OCI-LY1 (cell line): ENCODE data around the gene LDLRAD4.

Experiments used
- H2AFZ ChIP-seq: fragments of 200-600 bp; sonication (generic), shearing (Covaris generic); 2 replicates; pipeline ENCODE4 v1.6.0; 2014; ENCODE audit warnings: antibody characterized with exemption, mild to moderate bottlenecking, low read length
- H3F3A ChIP-seq: fragments of 200-600 bp; sonication (generic), shearing (Covaris generic); 2 replicates; pipeline ENCODE4 v1.6.0; 2014; ENCODE audit warnings: mild to moderate bottlenecking, antibody characterized with exemption, low read length, moderate library complexity; ENCODE audit not compliant: insufficient read depth
- H3K27ac ChIP-seq: fragments of 200-600 bp; sonication (generic); 2 replicates; pipeline ENCODE4 v1.5.1; 2014; ENCODE audit warnings: low read length, mixed run types, mild to moderate bottlenecking, low read depth; ENCODE audit not compliant: poor library complexity, severe bottlenecking
- H3K27me3 ChIP-seq: fragments of 200-600 bp; sonication (generic); 2 replicates; pipeline ENCODE4 v1.6.0; 2014; ENCODE audit warnings: antibody characterized with exemption, mild to moderate bottlenecking, low read length, moderate library complexity; ENCODE audit not compliant: insufficient read depth
- H3K36me3 ChIP-seq: fragments of 200-600 bp; sonication (generic); 2 replicates; pipeline ENCODE4 v1.6.1; 2014; ENCODE audit warnings: mild to moderate bottlenecking, antibody characterized with exemption, low read length, moderate library complexity, mixed read lengths; ENCODE audit not compliant: insufficient read depth
- H3K4me1 ChIP-seq: fragments of 200-600 bp; sonication (generic); 2 replicates; pipeline ENCODE4 v1.5.1; 2014; ENCODE audit warnings: mild to moderate bottlenecking, low read length, moderate library complexity; ENCODE audit not compliant: insufficient read depth, severe bottlenecking
- H3K4me2 ChIP-seq: fragments of 200-600 bp; sonication (generic), shearing (Covaris generic); 2 replicates; pipeline ENCODE4 v1.6.1; 2014; ENCODE audit warnings: low read length
- H3K4me3 ChIP-seq: fragments of 200-600 bp; sonication (generic); 2 replicates; pipeline ENCODE4 v1.5.1; 2014; ENCODE audit warnings: low read length, low read depth, mild to moderate bottlenecking, mixed read lengths; ENCODE audit not compliant: poor library complexity, severe bottlenecking
- H3K79me2 ChIP-seq: fragments of 200-600 bp; shearing (Covaris generic); 2 replicates; pipeline ENCODE4 v1.6.1; 2016; ENCODE audit warnings: mixed run types, low read length, mixed read lengths; ENCODE audit not compliant: insufficient read depth
- H3K9ac ChIP-seq: fragments of 200-600 bp; sonication (generic), shearing (Covaris generic); 2 replicates; pipeline ENCODE4 v1.6.1; 2014; ENCODE audit warnings: mild to moderate bottlenecking, low read length, mixed read lengths
- H3K9me2 ChIP-seq: fragments of 200-600 bp; sonication (generic), shearing (Covaris generic); 2 replicates; pipeline ENCODE4 v1.6.1; 2014; ENCODE audit warnings: low read depth, mild to moderate bottlenecking, low read length, mixed read lengths
- H3K9me3 ChIP-seq: fragments of 200-600 bp; shearing (Covaris generic); 2 replicates; pipeline ENCODE4 v1.6.1; 2014; ENCODE audit warnings: low read length, mixed read lengths
- H4K20me1 ChIP-seq: fragments of 200-600 bp; sonication (generic), shearing (Covaris generic); 2 replicates; pipeline ENCODE4 v1.6.0; 2016; ENCODE audit warnings: mild to moderate bottlenecking, low read length; ENCODE audit not compliant: insufficient read depth
- EZH2 ChIP-seq: fragments of 200-600 bp; sonication (generic), shearing (Covaris generic); IDR thresholded peaks from 2 replicates; pipeline ENCODE4 v1.8.0; 2017; ENCODE audit warnings: borderline replicate concordance, mixed run types, mild to moderate bottlenecking, antibody characterized with exemption, low read length, moderate library complexity, mixed read lengths
- TF ChIP-seq, protein P1 (sequence below): fragments of 200-600 bp; sonication (generic), shearing (Covaris generic); IDR thresholded peaks from 2 replicates; pipeline ENCODE4 v1.5.1; 2017; ENCODE audit warnings: mild to moderate bottlenecking, antibody characterized with exemption, low read length, moderate library complexity, mixed read lengths

Gene LDLRAD4

DNA sequence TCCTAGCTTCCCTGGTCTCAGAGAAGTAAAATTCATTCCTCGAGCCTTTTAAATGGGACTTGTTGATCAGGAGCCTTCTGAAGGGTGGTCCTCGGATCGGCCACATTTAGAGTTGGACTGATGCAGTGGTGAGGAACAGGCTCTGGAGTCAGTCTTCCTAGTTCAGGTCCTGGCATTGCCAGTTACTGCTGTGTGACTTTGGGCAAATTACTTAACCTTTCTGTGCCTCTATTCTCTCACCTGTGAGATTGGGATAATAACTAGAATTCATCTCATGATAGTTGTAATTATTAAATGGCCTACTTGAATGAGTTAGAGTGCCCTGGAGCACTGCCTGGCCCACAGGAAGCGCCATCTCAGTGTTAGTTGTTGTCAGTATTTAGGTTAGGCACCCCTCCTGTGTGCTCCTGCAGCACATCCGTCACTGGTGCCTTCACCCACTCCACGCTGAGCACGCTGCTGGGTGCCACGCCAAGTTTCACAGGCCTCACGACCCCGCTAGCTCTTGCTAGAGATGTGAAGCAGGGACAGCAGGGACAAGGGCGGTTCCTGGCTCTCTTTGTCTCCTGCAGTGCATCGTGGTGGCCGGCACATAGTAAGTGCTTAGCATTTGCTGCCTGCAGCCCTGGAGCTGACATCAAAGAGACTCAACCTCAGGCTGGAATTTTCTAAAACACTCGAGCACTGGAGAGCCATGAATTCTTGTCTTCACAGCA, 384.9 kb downstream of the LDLRAD4 start:
- Histone ChIP-seq H4K20me1 (no peaks in the 10 kb centered on the region), H3K27ac (no peak overlapping the region), H3F3A (no peaks in the 10 kb centered on the region), H3K9ac (no peak overlapping the region), H3K9me3 (peaks cover 11% of the 10 kb centered on the region), H3K79me2 (no peaks in the 10 kb centered on the region), H3K9me2 (no peaks in the 10 kb centered on the region), H2AFZ (no peak overlapping the region), H3K4me1 (peaks cover 46% of the 10 kb centered on the region), H3K4me3 (no peak overlapping the region), H3K36me3 (no peaks in the 10 kb centered on the region; the same call in 1 of the 2 replicates), H3K27me3 (no peaks in the 10 kb centered on the region), H3K4me2 (no peak overlapping the region)
- TF ChIP-seq EZH2 = no peak
- TF ChIP-seq, protein P1, sequence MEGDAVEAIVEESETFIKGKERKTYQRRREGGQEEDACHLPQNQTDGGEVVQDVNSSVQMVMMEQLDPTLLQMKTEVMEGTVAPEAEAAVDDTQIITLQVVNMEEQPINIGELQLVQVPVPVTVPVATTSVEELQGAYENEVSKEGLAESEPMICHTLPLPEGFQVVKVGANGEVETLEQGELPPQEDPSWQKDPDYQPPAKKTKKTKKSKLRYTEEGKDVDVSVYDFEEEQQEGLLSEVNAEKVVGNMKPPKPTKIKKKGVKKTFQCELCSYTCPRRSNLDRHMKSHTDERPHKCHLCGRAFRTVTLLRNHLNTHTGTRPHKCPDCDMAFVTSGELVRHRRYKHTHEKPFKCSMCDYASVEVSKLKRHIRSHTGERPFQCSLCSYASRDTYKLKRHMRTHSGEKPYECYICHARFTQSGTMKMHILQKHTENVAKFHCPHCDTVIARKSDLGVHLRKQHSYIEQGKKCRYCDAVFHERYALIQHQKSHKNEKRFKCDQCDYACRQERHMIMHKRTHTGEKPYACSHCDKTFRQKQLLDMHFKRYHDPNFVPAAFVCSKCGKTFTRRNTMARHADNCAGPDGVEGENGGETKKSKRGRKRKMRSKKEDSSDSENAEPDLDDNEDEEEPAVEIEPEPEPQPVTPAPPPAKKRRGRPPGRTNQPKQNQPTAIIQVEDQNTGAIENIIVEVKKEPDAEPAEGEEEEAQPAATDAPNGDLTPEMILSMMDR = no peak

DNA sequence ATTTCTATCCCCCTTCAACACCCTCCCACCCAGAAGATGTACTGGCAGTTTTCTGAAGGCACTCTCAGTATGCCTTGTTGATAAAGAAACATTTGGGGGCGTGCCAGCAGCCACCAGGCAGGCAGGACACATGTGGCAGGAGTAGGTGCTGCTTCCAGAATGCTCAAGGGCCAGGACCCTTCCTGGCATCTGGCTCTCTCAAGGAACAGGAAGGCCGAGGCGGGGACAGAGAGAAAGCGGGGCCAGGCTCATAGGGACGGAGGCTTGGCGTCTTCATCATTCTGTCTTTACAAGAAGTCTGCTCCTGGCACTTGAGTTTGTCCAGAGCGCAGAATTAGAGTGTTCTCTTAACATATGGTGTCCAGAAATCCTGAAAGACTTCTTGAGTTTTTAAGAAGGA, 386.2 kb downstream of the LDLRAD4 start:
- no peak overlapping the region for H3K9ac ChIP-seq
- no peak overlapping the region for H3K4me3 ChIP-seq
- H3K27ac ChIP-seq = peak overlapping the region; percentile 57
- TF ChIP-seq, protein P1 = no peak
- TF ChIP-seq EZH2 = no peak
- no peaks in the 10 kb centered on the region for H3K27me3 ChIP-seq
- H3K9me3 ChIP-seq = peaks cover 4% of the 10 kb centered on the region; the same call in 1 of the 2 replicates
- H3K9me2 ChIP-seq = no peaks in the 10 kb centered on the region
- H3K4me2 ChIP-seq = no peak overlapping the region
- H4K20me1 ChIP-seq = no peaks in the 10 kb centered on the region
- no peaks in the 10 kb centered on the region for H3F3A ChIP-seq
- H2AFZ ChIP-seq = no peak overlapping the region
- H3K4me1 ChIP-seq = peaks cover 59% of the 10 kb centered on the region
- H3K36me3 ChIP-seq = no peaks in the 10 kb centered on the region
- no peaks in the 10 kb centered on the region for H3K79me2 ChIP-seq

DNA sequence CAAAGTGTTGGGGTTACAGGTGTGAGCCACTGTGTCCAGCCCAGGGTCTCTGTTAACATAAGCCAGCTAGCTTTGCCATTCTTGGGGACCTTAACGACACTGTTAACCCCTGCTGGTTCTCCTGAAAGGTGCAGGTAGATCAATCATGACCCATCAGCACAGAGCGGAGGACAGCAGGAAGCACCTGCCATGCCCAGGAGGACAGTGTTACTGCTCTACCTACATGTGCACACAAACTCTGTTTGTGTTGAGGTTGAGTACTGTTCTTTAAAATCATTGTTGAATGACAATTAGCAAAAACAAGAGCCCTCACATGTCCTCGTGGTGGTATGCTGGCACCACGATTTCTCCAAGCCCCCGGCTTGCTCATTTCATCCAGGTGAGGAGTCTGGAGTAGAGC, 386.9 kb downstream of the LDLRAD4 start:
- H4K20me1 ChIP-seq = no peaks in the 10 kb centered on the region
- H3K27ac ChIP-seq = peak overlapping the region; percentile 57
- no peak overlapping the region for H2AFZ ChIP-seq
- no peak overlapping the region for H3K4me3 ChIP-seq
- no peaks in the 10 kb centered on the region for H3F3A ChIP-seq
- no peaks in the 10 kb centered on the region for H3K27me3 ChIP-seq
- H3K79me2 ChIP-seq = no peaks in the 10 kb centered on the region
- H3K9ac ChIP-seq = no peak overlapping the region; the same call in 1 of the 2 replicates
- peak overlapping the region; percentile 19; the same call in 1 of the 2 replicates for H3K4me2 ChIP-seq
- H3K36me3 ChIP-seq = no peaks in the 10 kb centered on the region
- peaks cover 66% of the 10 kb centered on the region for H3K4me1 ChIP-seq
- peaks cover 4% of the 10 kb centered on the region; the same call in 1 of the 2 replicates for H3K9me3 ChIP-seq
- TF ChIP-seq EZH2 = no peak
- TF ChIP-seq, protein P1 = no peak
- H3K9me2 ChIP-seq = no peaks in the 10 kb centered on the region
